ENCODE measurements around the gene NXPH3. TPM values are rescaled to one million over a fixed set of nuclear protein-coding genes. Genes with fewer than 3 reads are reported as not detected.

NXPH3 gene
- polyA plus RNA-seq, 1 experiment = 0.27 TPM

- no peaks in the 10 kb centered on the region; the same call in 1 of the 2 replicates for H3K9me3 ChIP-seq (ENCODE audit: control insufficient read depth, insufficient read depth, low read length)
- H3K27ac ChIP-seq (ENCODE audit: low read depth, low read length) = no peak overlapping the region
- no peak for DNase-seq (ENCODE audit: low read depth, low spot score)
- H3K4me3 ChIP-seq (ENCODE audit: low read depth, low read length) = peak overlapping the region; percentile 66
- TF ChIP-seq CTCF (IDR thresholded peaks at IDR 0.05; ENCODE audit: low read depth, low read length) = no peak
- H3K27me3 ChIP-seq (ENCODE audit: control insufficient read depth, insufficient read depth, low read length) = peaks cover 31% of the 10 kb centered on the region
- POLR2A ChIA-PET = interaction anchor here (0.6 kb wide), 1 partner anchor 484 kb away, joined by 3 read pairs; no protein-coding TSS in a partner anchor
- CTCF ChIA-PET = interaction anchor here (0.6 to 1.2 kb wide), 7 partner anchors 10 to 440 kb away, joined by 3 read pairs; no protein-coding TSS in a partner anchor
These were observed 631 bp downstream of the NXPH3 start for GRCh38 chr17:49576088-49576916.

- Histone ChIP-seq H3K9me3 (ENCODE audit: control insufficient read depth, insufficient read depth, low read length) (no peaks in the 10 kb centered on the region; the same call in 1 of the 2 replicates), H3K4me3 (ENCODE audit: low read depth, low read length) (peak overlapping the region; percentile 66), H3K27ac (ENCODE audit: low read depth, low read length) (no peak overlapping the region), H3K27me3 (ENCODE audit: control insufficient read depth, insufficient read depth, low read length) (peaks cover 25% of the 10 kb centered on the region)
- no peak for DNase-seq (ENCODE audit: low read depth, low spot score)
- no peak for TF ChIP-seq CTCF (IDR thresholded peaks at IDR 0.05; ENCODE audit: low read depth, low read length)
- ChIA-PET POLR2A (no interaction called here), CTCF (interaction anchor here (1.2 kb wide), 1 partner anchor 11 kb away, joined by 3 read pairs; no protein-coding TSS in a partner anchor)
These were observed 1.4 kb downstream of the NXPH3 start for GRCh38 chr17:49576917-49577649.

GRCh38 chr17:49577650-49577934, 1.9 kb downstream of the NXPH3 start:
- no peak for DNase-seq (ENCODE audit: low read depth, low spot score)
- no peak for TF ChIP-seq CTCF (IDR thresholded peaks at IDR 0.05; ENCODE audit: low read depth, low read length)
- CTCF ChIA-PET = no interaction called here
- Histone ChIP-seq H3K4me3 (ENCODE audit: low read depth, low read length) (no peak overlapping the region), H3K9me3 (ENCODE audit: control insufficient read depth, insufficient read depth, low read length) (no peaks in the 10 kb centered on the region; the same call in 1 of the 2 replicates), H3K27ac (ENCODE audit: low read depth, low read length) (no peak overlapping the region), H3K27me3 (ENCODE audit: control insufficient read depth, insufficient read depth, low read length) (peaks cover 20% of the 10 kb centered on the region)
- POLR2A ChIA-PET = no interaction called here

GRCh38 chr17:49577963-49578362, 2.3 kb downstream of the NXPH3 start:
- no peak for TF ChIP-seq CTCF (IDR thresholded peaks at IDR 0.05; ENCODE audit: low read depth, low read length)
- no peak overlapping the region for H3K27ac ChIP-seq (ENCODE audit: low read depth, low read length)
- H3K27me3 ChIP-seq (ENCODE audit: control insufficient read depth, insufficient read depth, low read length) = peaks cover 16% of the 10 kb centered on the region
- no peak for DNase-seq (ENCODE audit: low read depth, low spot score)
- ChIA-PET CTCF (interaction anchor here (0.7 kb wide), 1 partner anchor 126 kb away, joined by 4 read pairs; no protein-coding TSS in a partner anchor), POLR2A (no interaction called here)
- no peak overlapping the region for H3K4me3 ChIP-seq (ENCODE audit: low read depth, low read length)
- H3K9me3 ChIP-seq (ENCODE audit: control insufficient read depth, insufficient read depth, low read length) = no peaks in the 10 kb centered on the region; the same call in 1 of the 2 replicates

GRCh38 chr17:49578414-49578813, 2.7 kb downstream of the NXPH3 start:
- Histone ChIP-seq H3K9me3 (ENCODE audit: control insufficient read depth, insufficient read depth, low read length) (no peaks in the 10 kb centered on the region; the same call in 1 of the 2 replicates), H3K27me3 (ENCODE audit: control insufficient read depth, insufficient read depth, low read length) (peaks cover 15% of the 10 kb centered on the region), H3K4me3 (ENCODE audit: low read depth, low read length) (no peak overlapping the region), H3K27ac (ENCODE audit: low read depth, low read length) (no peak overlapping the region)
- POLR2A ChIA-PET = no interaction called here
- no peak for TF ChIP-seq CTCF (IDR thresholded peaks at IDR 0.05; ENCODE audit: low read depth, low read length)
- CTCF ChIA-PET = interaction anchor here (0.7 kb wide), 1 partner anchor 126 kb away, joined by 4 read pairs; no protein-coding TSS in a partner anchor
- no peak for DNase-seq (ENCODE audit: low read depth, low spot score)
